GM18505 (cell line): ENCODE data around the gene RNF34.
A peak's percentile ranks its signal among the peaks of the same experiment; 100 is the strongest.

Source experiments
- ATAC-seq: cut with Tn5 transposase; IDR thresholded peaks from one replicate; pipeline ENCODE4 v1.9.1; 2021; ENCODE audit not compliant: unreplicated experiment
- POLR2A ChIP-seq: IDR thresholded peaks from 4 replicates; pipeline ENCODE4 v1.6.1; 2011; ENCODE audit warnings: borderline replicate concordance; ENCODE audit not compliant: insufficient read depth, insufficient read length; ENCODE audit errors: extremely low read depth

RNF34 gene

GRCh38 chr12:121452985-121453360 lies 53.1 kb downstream of the RNF34 start:
- no peak for TF ChIP-seq POLR2A
- no peak for ATAC-seq

- no peak for TF ChIP-seq POLR2A
- ATAC-seq = no peak
These were observed 53.7 kb downstream of the RNF34 start for GRCh38 chr12:121453629-121454028.

GRCh38 chr12:121454921-121455320 lies 55.0 kb downstream of the RNF34 start:
- no peak for TF ChIP-seq POLR2A
- no peak for ATAC-seq

- TF ChIP-seq POLR2A = no peak
- no peak for ATAC-seq
These were observed 56.0 kb downstream of the RNF34 start for GRCh38 chr12:121455766-121456420.

GRCh38 chr12:121456551-121456950 lies 56.6 kb downstream of the RNF34 start:
- no peak for ATAC-seq
- TF ChIP-seq POLR2A = no peak

GRCh38 chr12:121461048-121461447 lies 61.1 kb downstream of the RNF34 start:
- TF ChIP-seq POLR2A = no peak
- no peak for ATAC-seq

GRCh38 chr12:121464331-121464730 lies 64.4 kb downstream of the RNF34 start:
- TF ChIP-seq POLR2A = no peak
- ATAC-seq = no peak

- ATAC-seq = peak; percentile 17
- TF ChIP-seq POLR2A = no peak
These were observed 66.2 kb downstream of the RNF34 start for GRCh38 chr12:121465921-121466793.

GRCh38 chr12:121466794-121467637 lies 67.1 kb downstream of the RNF34 start:
- peak; percentile 84 for ATAC-seq
- peak; percentile 38 for TF ChIP-seq POLR2A

- ATAC-seq = no peak
- TF ChIP-seq POLR2A = no peak
These were observed 68.0 kb downstream of the RNF34 start for GRCh38 chr12:121467638-121468498.

GRCh38 chr12:121468499-121468801 lies 68.5 kb downstream of the RNF34 start:
- no peak for ATAC-seq
- no peak for TF ChIP-seq POLR2A

- no peak for TF ChIP-seq POLR2A
- ATAC-seq = no peak
These were observed 70.8 kb downstream of the RNF34 start for GRCh38 chr12:121470751-121471150.
